GM19043 (cell line): Measurements from ENCODE around the gene PTBP3.
"Not testable (repeated sequence)": the region's sequence is repeated elsewhere in the genome, so short reads cannot be mapped to it uniquely, and the experiment has no call there.

Source experiments
- ATAC-seq: cut with Tn5 transposase; IDR thresholded peaks from one replicate; pipeline ENCODE4 v1.9.1; 2021; ENCODE audit warnings: low read depth; ENCODE audit not compliant: unreplicated experiment

The PTBP3 gene

GRCh38 chr9:112323378-112323854 is 10.0 kb downstream of the PTBP3 start:
- no peak for ATAC-seq

GRCh38 chr9:112322701-112323377 is 10.6 kb downstream of the PTBP3 start:
- ATAC-seq, result no peak

- ATAC-seq, result no peak
Observed at GRCh38 chr9:112316258-112316943, 17.0 kb downstream of the PTBP3 start.

GRCh38 chr9:112315331-112316257 is 17.8 kb downstream of the PTBP3 start:
- ATAC-seq, result no peak

- ATAC-seq, result no peak
Observed at GRCh38 chr9:112312139-112312538, 21.3 kb downstream of the PTBP3 start.

- ATAC-seq, result no peak
Observed at GRCh38 chr9:112311497-112311896, 21.9 kb downstream of the PTBP3 start.

- no peak for ATAC-seq
Observed at GRCh38 chr9:112310826-112311225, 22.6 kb downstream of the PTBP3 start.

- no peak for ATAC-seq
Observed at GRCh38 chr9:112308588-112308987, 24.8 kb downstream of the PTBP3 start.

- no peak for ATAC-seq
Observed at GRCh38 chr9:112301420-112301819, 32.0 kb downstream of the PTBP3 start.

- no peak for ATAC-seq
Observed at GRCh38 chr9:112299514-112299913, 33.9 kb downstream of the PTBP3 start.

- no peak for ATAC-seq
Observed at GRCh38 chr9:112296929-112297328, 36.5 kb downstream of the PTBP3 start.

- ATAC-seq, result no peak
Observed at GRCh38 chr9:112295174-112295573, 38.2 kb downstream of the PTBP3 start.

- no peak for ATAC-seq
Observed at GRCh38 chr9:112288029-112288428, 45.4 kb downstream of the PTBP3 start.

GRCh38 chr9:112286926-112287325 is 46.5 kb downstream of the PTBP3 start:
- no peak for ATAC-seq

- no peak for ATAC-seq
Observed at GRCh38 chr9:112285056-112285455, 48.4 kb downstream of the PTBP3 start.

GRCh38 chr9:112283582-112284253 is 49.7 kb downstream of the PTBP3 start:
- ATAC-seq, result no peak

- ATAC-seq, result not testable (repeated sequence)
Observed at GRCh38 chr9:112282841-112283240, 50.6 kb downstream of the PTBP3 start.

GRCh38 chr9:112280904-112281303 is 52.5 kb downstream of the PTBP3 start:
- no peak for ATAC-seq

GRCh38 chr9:112279501-112279900 is 53.9 kb downstream of the PTBP3 start:
- no peak for ATAC-seq

- no peak for ATAC-seq
Observed at GRCh38 chr9:112278152-112278551, 55.3 kb downstream of the PTBP3 start.

GRCh38 chr9:112274600-112274999 is 58.8 kb downstream of the PTBP3 start:
- no peak for ATAC-seq
